ENCODE measurements around the gene PPP1R14C.

DNA sequence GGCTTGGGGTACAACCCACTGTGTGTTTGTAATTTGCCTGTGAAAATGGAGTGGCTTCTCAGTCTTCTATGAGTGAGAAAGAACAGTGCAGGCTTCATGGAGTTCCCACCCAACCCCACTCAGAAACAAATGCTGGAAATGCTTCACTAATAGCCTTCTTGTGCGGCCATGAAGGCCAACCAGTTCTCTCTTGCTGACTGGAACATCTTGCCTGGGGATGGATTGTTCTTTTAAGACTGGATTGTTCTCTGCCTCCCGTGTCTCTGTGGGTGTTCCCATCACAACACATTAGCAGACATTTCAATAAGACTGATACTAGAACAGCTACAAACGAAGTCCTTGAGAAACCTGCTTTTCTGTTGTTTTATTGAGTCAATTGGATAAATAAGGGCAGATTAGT lies 110.6 kb downstream of the PPP1R14C start:
- TF ChIP-seq, protein P1, sequence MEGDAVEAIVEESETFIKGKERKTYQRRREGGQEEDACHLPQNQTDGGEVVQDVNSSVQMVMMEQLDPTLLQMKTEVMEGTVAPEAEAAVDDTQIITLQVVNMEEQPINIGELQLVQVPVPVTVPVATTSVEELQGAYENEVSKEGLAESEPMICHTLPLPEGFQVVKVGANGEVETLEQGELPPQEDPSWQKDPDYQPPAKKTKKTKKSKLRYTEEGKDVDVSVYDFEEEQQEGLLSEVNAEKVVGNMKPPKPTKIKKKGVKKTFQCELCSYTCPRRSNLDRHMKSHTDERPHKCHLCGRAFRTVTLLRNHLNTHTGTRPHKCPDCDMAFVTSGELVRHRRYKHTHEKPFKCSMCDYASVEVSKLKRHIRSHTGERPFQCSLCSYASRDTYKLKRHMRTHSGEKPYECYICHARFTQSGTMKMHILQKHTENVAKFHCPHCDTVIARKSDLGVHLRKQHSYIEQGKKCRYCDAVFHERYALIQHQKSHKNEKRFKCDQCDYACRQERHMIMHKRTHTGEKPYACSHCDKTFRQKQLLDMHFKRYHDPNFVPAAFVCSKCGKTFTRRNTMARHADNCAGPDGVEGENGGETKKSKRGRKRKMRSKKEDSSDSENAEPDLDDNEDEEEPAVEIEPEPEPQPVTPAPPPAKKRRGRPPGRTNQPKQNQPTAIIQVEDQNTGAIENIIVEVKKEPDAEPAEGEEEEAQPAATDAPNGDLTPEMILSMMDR (IDR thresholded peaks at IDR 0.05; ENCODE audit: poor library complexity) = no peak
- no peak for TF ChIP-seq EZH2 (IDR thresholded peaks at IDR 0.05; ENCODE audit: borderline replicate concordance)
- TF ChIP-seq EZH2phosphoT487 (IDR thresholded peaks at IDR 0.05; ENCODE audit: low read depth, severe bottlenecking, unreplicated experiment) = no peak
